Psoas muscle (tissue), 8 donors: ENCODE measurements around the gene HECA. TPM values are rescaled to one million over a fixed set of nuclear protein-coding genes. Genes with fewer than 3 reads are reported as not detected.
"Not testable (repeated sequence)": the region's sequence is repeated elsewhere in the genome, so short reads cannot be mapped to it uniquely, and the experiment has no call there.

Experiments used
- ATAC-seq, 4 donors: fragments of 200-7000 bp; cut with Tn5 transposase; one replicate each; pipeline ENCODE4 v1.9.1; 2020; ENCODE audit warnings: moderate library complexity in 3 of 4, mild to moderate bottlenecking in 2 of 4
- DNase-seq, 2 donors: peaks; one replicate each; pipeline ENCODE4 v3.0.0-alpha.2; 2020
- H3K27ac ChIP-seq: fragments of 200-600 bp; one replicate; pipeline ENCODE4 v1.8.0; 2022
- H3K27me3 ChIP-seq, 3 donors: fragments of 200-600 bp in 1 of 3; one replicate each; pipeline versions ENCODE4 v1.6.1 to v1.8.0; 2013 to 2022; ENCODE audit warnings: low read length in 2 of 3, mild to moderate bottlenecking in 2 of 3, moderate library complexity in 1 of 3; ENCODE audit not compliant: insufficient read depth in 3 of 3
- H3K36me3 ChIP-seq, 2 donors: fragments of 200-600 bp in 1 of 2; one replicate each; pipeline versions ENCODE4 v1.6.1 to v1.8.0; 2013 to 2022; ENCODE audit warnings: low read depth in 1 of 2, mild to moderate bottlenecking in 1 of 2, moderate library complexity in 1 of 2; ENCODE audit not compliant: insufficient read depth in 1 of 2
- H3K4me1 ChIP-seq: fragments of 200-600 bp; one replicate; pipeline ENCODE4 v1.8.0; 2022
- H3K4me3 ChIP-seq: fragments of 200-600 bp; one replicate; pipeline ENCODE4 v1.8.0; 2022; ENCODE audit warnings: mild to moderate bottlenecking
- H3K9me3 ChIP-seq: fragments of 200-600 bp; one replicate; pipeline ENCODE4 v1.8.0; 2022
- CTCF ChIP-seq: fragments of 200-600 bp; IDR thresholded peaks from one replicate; pipeline ENCODE4 v1.8.0; 2022; ENCODE audit warnings: antibody characterized with exemption
- WGBS, 3 donors: extraction: QIAGEN DNeasy Blood & Tissue Kit; methylation state at CpG; one replicate each; pipeline versions ENCODE4 v1.1.6 to v1.1.7; 2013; 5-methylcytosine and 5-hydroxymethylcytosine counted together
- intact Hi-C, 2 donors: fragments of 100-400 bp; cut with DNase I; formaldehyde crosslinking; loops; one replicate each; pipeline versions ENCODE4 v1.11.0 to v1.14.2; 2022
- polyA plus RNA-seq, 3 donors: library from polyadenylated mRNA; stranded (reverse); fragments of 200-250 nt; gene quantifications; one replicate each; pipeline ENCODE4 v1.2.3, GENCODE V29; 2013
- total RNA-seq, 4 donors: library from RNA; stranded (reverse); fragmentation: NEBNext Ultra II Directional in 2 of 4; extraction: Animal tissue kit (Norgen Biotek cat#: 25700) in 2 of 4; gene quantifications; one replicate each; pipeline versions ENCODE4 v1.2.1 to v1.2.4, GENCODE V29; 2021 to 2023
- donor health status: healthy with polysubstance abuse.
- donor health status: DM: no; HTN: no; CAD: no; lungs with moderate emphysema.
- donor health status: Bipolar disorder and iron deficiency.
- donor health status: healthy.
- donor health status: DM: yes; HTN: yes; CAD: no.
- donor health status: DM: no; HTN: no; CAD: no.
- donor health status: DM: no; HTN: no; CAD: no.
- donor health status: DM: yes; HTN: yes; CAD: no.

HECA gene
- total and polyA plus RNA-seq, 7 donors = 4.5 to 39.7 (median 32.5) TPM

GRCh38 chr6:139133262-139134063 is 1.4 kb upstream of the HECA start:
- Histone ChIP-seq H3K36me3 (no peaks in the 10 kb centered on the region), H3K4me3 (no peak overlapping the region), H3K27ac (peak overlapping the region; percentile 89), H3K27me3 (no peaks in the 10 kb centered on the region), H3K4me1 (peaks cover 17% of the 10 kb centered on the region), H3K9me3 (no peaks in the 10 kb centered on the region)
- no peak for TF ChIP-seq CTCF
- DNase-seq (no peak), ATAC-seq (no peak)
- WGBS, 3 donors = 51 to 58% (median 52%) methylated on average over 11 of the region's 11 CpGs
- intact Hi-C loops = loop anchor here in 1 of 2 donors (10.0 kb wide), 1 partner anchor 231 kb away; no protein-coding TSS in a partner anchor

- intact Hi-C loops = loop anchor here in 1 of 2 donors (10.0 kb wide), 1 partner anchor 231 kb away; no protein-coding TSS in a partner anchor
- Histone ChIP-seq H3K9me3 (no peaks in the 10 kb centered on the region), H3K4me3 (no peak overlapping the region), H3K4me1 (peaks cover 22% of the 10 kb centered on the region), H3K27me3 (no peaks in the 10 kb centered on the region), H3K27ac (peak overlapping the region; percentile 89), H3K36me3 (no peaks in the 10 kb centered on the region)
- ATAC-seq (peak in 1 of 4 donors; percentile 16), DNase-seq (no peak)
- TF ChIP-seq CTCF = no peak
Observed at GRCh38 chr6:139134064-139134395, 850 bp upstream of the HECA start.

- peak; percentile 49 to 63 (median 53) for ATAC-seq
- peaks cover 28% of the 10 kb centered on the region for H3K4me1 ChIP-seq
- no peaks in the 10 kb centered on the region for H3K36me3 ChIP-seq
- intact Hi-C loops = loop anchor here in 1 of 2 donors (5.0 to 10.0 kb wide), 2 partner anchors 81 to 229 kb away; no protein-coding TSS in a partner anchor
- peak overlapping the region; percentile 89 for H3K27ac ChIP-seq
- peak; percentile 75 to 84 for DNase-seq
- no peaks in the 10 kb centered on the region for H3K9me3 ChIP-seq
- WGBS, 3 donors = 0 to 3% (median 0%) methylated on average over 21 to 71 of the region's 76 CpGs
- peak; percentile 4 for TF ChIP-seq CTCF
- H3K4me3 ChIP-seq = peak overlapping the region; percentile 89
- H3K27me3 ChIP-seq = no peaks in the 10 kb centered on the region
Observed at GRCh38 chr6:139135578-139136545, 982 bp downstream of the HECA start.

GRCh38 chr6:139137706-139138105 is 2.8 kb downstream of the HECA start:
- TF ChIP-seq CTCF = no peak
- DNase-seq = no peak
- H3K27me3 ChIP-seq = no peaks in the 10 kb centered on the region
- WGBS, 3 donors = 75 to 82% (median 79%) methylated on average over 2 of the region's 2 CpGs
- peak overlapping the region; percentile 89 for H3K4me3 ChIP-seq
- no peaks in the 10 kb centered on the region for H3K9me3 ChIP-seq
- intact Hi-C loops = loop anchor here in 1 of 2 donors (5.0 to 10.0 kb wide), 2 partner anchors 80 to 227 kb away; no protein-coding TSS in a partner anchor
- ATAC-seq = no peak
- H3K27ac ChIP-seq = no peak overlapping the region
- H3K36me3 ChIP-seq = no peaks in the 10 kb centered on the region
- H3K4me1 ChIP-seq = peaks cover 26% of the 10 kb centered on the region

- intact Hi-C loops = not testable (repeated sequence)
Observed at GRCh38 chr6:139140854-139141253, 6.0 kb downstream of the HECA start.

More at GRCh38 chr6:139140854-139141253, 6.0 kb downstream of the HECA start:
- not testable (repeated sequence) for H3K36me3 ChIP-seq, H3K27ac ChIP-seq, H3K9me3 ChIP-seq, H3K4me3 ChIP-seq, ATAC-seq, H3K27me3 ChIP-seq, DNase-seq
- 93% methylated on average over 12 of the region's 12 CpGs for WGBS, 3 donors
- peaks cover 45% of the 10 kb centered on the region for H3K4me1 ChIP-seq
